ENCODE measurements around the gene SRPX2.

Gene SRPX2, protein sequence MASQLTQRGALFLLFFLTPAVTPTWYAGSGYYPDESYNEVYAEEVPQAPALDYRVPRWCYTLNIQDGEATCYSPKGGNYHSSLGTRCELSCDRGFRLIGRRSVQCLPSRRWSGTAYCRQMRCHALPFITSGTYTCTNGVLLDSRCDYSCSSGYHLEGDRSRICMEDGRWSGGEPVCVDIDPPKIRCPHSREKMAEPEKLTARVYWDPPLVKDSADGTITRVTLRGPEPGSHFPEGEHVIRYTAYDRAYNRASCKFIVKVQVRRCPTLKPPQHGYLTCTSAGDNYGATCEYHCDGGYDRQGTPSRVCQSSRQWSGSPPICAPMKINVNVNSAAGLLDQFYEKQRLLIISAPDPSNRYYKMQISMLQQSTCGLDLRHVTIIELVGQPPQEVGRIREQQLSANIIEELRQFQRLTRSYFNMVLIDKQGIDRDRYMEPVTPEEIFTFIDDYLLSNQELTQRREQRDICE

DNA sequence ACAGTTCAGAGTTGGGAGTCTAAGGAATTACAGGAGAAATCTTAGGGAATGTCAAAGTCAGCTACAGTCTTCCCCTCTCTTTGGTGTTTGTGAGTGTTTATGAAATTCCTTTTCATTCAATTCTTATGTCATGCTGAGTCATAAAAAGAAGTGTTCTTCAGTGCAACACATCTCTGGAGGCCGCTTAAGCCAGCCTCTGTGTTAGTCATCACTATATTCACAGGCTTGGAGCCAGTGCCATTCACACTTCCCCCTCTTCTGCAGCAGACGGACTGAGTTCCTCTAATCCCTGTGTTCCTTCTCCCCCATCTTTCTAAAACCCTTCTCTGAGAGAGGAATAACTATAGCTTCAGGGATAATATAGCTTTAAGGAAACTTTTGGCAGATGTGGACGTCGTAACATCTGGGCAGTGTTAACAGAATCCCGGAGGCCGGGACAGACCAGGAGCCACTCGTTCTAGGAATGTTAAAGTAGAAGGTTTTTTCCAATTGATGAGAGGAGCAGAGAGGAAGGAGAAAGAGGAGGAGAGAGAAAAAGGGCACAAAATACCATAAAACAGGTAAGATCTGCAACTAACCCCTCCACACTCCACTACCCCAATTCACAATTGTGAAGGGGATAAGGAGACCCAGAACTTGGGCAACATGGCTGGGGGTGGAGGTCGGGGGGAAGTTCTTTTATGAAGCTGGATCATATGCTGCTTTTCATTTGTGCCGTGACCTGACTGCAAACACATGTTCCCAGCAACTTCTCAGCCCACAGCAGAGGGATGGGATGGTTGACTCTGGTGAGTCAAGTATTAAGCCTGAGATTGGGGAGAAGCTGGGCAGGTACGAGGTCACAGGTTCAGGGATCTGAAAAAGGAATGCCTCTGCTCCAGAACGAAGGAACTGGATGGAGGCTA lies at the start of gene SRPX2:
Gene SRPX2, plus strand, starts transcription at position 244 of the 905 bp plus-strand sequence. CDS start 2,124 bp downstream, outside the sequence.
- DNase-seq = no peak

DNA sequence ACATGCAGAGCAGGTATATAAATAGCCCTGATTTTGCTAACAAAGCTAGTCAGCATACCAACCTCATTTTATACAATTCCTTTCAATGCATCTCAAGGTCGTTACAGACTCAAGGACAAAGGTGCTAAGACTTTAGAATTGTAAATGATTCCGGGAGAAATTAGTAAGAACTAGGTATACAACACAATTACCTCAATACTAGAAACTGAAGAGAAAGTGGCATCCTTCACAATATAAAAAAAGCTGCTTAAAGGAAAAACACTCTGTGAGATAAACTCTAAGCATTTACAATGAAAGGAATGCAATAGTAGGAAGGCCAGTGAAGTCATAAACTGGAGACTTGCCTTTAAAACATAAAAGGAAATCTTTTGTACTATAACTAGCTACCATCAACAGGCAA lies 47.4 kb upstream of the SRPX2 start:
- no peak for DNase-seq

DNA sequence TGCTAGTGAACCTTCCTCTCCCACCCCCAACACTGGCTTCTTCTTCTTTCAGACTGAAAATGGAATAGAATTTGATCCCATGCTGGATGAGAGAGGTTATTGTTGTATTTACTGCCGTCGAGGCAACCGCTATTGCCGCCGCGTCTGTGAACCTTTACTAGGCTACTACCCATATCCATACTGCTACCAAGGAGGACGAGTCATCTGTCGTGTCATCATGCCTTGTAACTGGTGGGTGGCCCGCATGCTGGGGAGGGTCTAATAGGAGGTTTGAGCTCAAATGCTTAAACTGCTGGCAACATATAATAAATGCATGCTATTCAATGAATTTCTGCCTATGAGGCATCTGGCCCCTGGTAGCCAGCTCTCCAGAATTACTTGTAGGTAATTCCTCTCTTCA lies 44.5 kb upstream of the SRPX2 start:
- no peak for DNase-seq

DNA sequence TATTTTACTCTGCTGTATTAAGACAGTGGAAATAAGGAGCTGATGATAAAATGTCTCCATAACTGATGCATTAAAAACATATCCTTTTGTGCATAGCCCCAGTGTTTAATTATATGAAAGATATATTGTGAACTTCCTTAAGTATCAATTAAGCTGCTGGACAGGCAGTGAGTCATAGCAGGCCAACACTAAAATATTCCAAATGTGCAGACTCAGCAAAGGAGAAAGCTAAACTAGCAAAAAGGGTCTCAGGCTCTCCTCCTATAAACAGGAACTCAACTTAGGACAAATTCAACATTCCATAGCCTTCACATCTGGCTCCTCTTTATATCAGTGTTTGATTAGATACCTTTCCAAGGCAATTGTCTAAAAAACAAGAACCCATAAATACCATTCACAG lies 43.7 kb upstream of the SRPX2 start:
- DNase-seq = no peak

DNA sequence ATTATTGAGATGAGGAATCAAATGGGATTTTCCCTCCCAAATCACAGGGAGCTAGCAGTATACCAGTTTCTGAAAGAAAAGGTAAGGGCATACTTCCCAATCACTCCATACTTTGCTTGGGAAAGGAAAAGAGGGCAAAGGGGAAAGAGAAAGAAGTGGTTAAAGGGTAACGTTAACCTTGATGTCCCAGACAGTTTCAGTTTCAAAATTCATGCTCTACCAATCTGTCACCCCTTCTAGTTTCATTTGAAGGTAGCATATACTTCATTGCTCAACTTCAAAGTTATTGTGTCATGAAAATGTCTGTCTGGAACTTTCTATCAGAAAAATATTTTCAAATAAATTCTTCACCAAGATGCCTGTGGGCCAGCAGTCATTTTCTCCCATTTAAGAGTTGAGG lies 43.2 kb upstream of the SRPX2 start:
- no peak for DNase-seq

DNA sequence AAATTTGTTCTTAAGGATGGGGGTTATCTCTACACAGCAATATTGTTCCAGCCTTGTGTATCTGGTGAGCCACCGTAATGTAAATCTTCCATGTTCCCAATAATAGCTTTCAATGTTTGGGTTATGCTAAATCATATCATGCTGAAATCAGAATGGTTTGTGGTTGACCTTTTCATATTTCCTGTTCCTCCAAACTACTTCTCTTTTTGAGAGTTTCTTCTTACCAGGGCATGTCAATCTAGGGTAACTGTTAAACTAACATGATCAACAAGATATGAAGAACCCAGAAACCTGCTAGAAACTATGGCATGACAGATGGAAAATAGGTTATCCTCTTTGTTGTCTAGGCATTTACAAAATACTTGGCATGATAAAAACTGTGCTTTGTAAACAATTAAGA lies 37.2 kb upstream of the SRPX2 start:
- no peak for DNase-seq

DNA sequence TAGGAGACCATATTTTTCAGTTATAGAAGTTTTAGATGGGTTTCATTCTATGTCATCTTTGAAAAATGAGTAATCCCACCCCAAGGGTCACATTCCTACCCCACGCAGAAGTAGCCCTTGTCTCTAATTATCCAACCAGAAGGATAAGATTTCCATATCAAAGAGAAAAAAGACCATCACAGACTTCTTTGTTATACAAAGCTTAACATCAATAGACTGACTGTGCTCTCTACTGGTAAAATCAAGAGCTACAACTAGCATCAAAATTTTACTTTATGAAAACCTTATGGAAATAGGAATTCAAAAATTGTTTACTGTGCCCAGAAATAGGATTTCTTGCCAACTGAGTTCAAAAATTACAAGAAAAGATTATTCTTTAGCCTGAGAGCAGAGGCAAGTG lies 34.4 kb upstream of the SRPX2 start:
- DNase-seq = no peak

DNA sequence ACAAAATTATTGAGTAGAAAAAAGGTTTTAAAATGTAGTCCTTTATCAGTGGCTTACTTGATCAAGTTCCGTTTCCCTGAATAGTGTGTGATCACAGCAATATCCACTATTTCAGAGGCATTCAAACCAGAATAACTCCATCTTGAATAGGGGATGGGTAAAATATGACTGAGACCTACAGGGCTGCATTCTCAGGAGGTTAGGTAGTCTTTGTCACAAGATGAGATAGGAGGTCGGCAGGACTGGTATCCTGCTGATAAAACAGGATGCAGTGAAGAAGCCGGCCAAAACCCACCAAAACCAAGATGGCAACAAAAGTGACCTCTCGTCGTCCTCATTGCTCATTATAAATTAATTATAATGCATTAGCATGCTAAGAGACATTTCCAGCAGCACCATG lies 32.0 kb upstream of the SRPX2 start:
- DNase-seq = no peak

DNA sequence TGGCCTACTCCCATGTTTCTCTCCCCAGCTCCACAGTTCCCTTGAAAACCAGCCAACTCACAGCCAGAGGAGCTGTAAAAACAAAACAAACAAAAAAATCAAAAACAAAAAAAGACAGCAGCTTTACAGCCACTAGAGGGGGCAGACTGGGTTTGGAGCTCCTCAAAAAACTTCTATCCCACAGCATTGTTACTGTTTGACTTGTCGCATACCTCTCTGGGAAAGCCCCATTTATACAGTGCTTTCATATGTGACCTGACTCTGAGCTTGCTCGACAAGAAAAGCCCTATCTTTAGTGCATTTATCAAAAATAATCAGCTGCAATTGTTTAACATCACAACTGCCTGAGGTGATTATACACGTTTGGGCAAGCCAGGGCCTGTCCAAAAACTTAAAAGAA lies 29.0 kb upstream of the SRPX2 start:
- DNase-seq = peak; percentile 4

DNA sequence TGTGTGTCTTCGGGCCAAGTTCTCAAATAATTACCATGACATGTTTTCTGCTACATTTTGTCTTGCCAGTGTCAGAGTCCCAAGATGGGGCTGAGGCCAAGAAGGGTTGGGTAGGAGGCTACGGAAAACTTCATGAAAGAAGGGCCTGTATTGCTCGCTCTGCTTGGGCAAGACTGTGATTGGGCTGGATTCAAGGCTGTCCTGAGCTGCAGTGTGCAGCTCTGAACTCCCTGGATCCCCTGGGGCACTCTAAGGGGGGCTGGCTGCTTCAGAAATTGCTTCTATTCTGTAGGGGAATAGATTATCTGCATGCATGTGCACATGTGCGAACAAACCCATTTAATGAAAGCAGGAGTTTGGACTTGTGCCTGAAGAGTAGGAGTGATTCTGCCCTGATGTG lies 21.0 kb upstream of the SRPX2 start:
- DNase-seq = no peak

DNA sequence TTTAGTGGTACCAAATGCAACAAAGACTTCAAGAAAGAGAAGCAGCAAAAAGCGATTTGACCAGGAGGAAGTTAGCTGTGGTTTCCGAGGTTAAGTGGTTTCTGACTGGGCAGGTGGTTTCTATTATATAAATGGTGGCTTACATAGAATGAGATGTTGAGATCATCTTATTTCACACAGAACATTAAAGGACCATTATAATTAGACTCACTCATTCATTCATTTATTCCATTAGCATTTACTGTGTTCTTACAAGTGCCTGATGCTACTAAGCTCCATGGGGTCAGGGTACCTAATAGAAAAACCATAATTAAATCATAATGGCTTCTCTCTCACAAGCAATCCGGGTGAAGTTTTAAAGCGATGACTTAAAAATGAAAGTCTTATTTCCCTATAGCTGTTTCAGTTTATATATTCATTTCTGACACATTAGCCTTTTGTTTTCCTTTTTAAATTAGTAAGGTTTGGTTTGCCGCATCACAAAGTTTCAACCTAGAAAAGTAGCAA lies 18.0 kb upstream of the SRPX2 start:
- no peak for DNase-seq

DNA sequence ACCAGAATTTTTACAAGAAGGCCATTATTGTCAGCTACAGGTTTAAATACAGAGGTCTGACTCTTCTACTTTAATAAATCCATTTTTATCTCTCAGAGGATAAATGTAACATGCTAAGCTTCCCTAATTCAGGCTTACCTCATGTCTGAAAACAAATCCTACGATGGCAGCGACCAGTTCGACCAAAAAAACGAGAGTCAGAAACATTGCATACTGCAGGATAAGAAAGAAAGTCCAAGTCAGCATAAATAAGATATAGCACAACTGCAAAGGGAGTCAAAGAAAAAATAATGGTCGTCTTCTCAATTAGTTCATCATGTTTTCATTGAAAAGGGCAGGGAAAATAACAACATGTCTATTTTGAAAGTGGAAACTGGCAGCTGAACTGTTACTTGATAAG lies 9.0 kb upstream of the SRPX2 start:
- no peak for DNase-seq

DNA sequence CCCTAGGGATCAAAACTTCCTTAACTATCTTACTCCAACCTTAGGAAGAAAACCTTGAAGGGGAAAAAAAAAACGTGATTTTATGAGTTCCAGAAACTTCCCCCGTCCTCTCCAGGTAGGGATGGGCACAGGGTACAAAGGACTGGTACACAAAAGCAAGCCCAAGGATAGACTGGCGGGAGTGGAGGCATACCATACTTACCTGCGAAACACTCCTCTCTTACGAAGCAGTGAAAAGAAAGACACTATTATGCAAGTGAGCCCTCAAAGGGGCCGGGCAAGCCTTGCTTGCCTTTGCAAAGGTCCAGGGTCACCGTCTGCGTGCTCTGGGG lies 8.0 kb upstream of the SRPX2 start:
- no peak for DNase-seq

DNA sequence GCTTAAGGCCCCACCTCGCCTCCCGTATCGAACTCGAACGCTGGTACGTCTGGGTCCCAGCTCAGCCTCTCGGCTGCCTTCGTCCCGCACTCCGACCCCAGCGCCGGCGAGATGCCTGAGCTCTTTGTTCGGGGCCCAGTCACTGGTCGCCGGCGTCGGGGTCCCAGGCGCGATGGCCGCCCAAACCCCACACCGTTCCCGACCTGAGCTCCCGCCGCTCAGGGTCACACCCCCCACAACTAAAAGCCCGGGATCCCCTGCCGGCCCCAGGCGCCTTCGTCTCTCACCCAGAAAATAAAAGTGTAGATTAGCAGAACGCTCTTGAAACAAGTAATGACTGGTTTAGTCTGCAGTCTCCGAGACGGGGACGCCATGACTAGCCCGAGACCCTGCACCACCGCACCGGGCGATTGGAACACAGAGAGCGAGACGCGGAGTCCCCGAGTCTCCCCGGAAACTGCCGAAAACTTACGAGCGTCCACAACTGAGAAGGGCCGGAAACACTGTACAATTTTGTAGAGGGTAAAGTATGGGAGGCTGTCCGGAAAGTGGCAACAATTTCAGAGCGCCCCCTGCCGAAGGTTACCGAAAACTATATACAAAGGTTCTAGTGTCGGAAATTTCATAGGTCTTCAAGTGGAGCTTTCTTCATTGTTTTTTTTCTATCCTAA lies 7.5 kb upstream of the SRPX2 start, which contains the start of gene TSPAN6:
Gene TSPAN6, minus strand, starts transcription at position 486 of the 671 bp plus-strand sequence. Its CDS starts 112 bp downstream, at position 374.
- peak; percentile 88 for DNase-seq

DNA sequence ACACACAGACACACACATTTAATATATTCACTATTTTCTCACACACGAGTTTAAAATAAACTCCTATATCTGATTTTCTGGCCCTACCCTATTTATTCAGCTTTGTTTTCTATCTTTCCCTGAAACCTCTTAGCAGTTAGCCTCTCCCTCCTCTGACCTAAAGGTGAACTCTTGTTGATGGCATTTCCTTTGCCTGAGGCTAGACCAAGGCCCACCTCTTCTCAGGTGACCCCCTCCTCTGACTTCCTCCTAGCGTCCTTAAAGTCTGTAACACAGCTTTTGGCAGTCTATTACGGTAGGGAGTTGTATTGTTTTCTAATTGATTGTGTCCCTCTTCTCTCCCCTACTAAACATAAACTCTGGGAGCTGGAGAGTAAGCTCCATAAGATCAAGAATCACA lies 1.7 kb upstream of the SRPX2 start:
- no peak for DNase-seq

DNA sequence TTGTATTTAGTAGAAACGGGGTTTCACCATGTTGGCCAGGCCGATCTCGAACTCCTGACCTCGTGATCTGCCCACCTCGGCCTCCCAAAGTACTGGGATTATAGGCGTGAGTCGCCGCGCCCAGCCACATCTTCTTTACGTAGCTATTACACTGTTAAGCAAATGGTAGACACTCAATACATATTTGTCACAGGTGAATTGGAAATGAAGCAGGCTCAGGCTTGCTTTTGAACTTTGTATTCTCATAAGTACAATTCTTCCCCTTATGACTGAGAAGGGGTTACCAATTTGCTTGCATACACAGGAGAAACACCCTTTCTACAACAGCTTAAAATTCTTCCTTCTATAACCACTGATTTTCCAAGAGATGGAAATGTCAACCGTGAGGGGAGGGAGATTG lies 787 bp upstream of the SRPX2 start:
- no peak for DNase-seq

DNA sequence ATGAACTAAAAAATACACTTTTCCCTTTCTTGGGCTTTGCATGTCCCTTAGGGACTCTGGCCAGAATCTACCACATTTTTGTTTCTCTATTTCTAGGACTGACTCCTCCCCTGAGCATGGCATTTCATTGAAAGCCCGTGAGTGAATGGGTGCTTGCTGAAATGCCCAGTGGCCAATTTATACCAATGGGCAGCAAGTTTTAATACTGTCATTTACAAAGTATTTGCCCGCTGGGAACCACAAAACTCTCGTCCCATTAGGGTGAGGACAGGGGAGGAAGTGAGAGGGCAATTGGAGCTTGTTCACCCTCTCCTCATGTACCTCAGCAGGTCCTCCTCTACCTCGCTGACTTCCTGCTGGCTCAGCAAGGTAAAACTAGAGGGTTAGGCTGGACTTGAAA lies 1.1 kb downstream of the SRPX2 start:
- no peak for DNase-seq

DNA sequence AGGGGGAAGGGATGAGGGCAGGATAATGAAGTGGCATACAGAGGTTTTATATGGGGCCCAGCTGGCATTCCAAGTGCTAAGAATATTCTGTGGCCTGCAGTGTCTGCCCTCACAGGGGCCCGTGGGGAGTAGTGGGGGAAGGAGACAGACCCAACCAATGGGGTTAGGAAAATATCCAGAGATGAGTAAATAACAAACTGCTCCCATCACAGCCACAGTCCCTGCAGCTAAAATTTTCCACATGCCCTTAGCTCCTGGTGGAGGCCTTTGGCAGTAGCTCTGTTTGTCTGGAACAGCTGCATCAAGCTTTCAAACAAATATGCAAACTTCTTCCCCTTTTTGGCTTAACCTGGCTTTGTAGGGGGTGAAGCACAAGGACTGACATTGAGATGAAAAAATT lies 3.1 kb downstream of the SRPX2 start:
- DNase-seq = no peak

DNA sequence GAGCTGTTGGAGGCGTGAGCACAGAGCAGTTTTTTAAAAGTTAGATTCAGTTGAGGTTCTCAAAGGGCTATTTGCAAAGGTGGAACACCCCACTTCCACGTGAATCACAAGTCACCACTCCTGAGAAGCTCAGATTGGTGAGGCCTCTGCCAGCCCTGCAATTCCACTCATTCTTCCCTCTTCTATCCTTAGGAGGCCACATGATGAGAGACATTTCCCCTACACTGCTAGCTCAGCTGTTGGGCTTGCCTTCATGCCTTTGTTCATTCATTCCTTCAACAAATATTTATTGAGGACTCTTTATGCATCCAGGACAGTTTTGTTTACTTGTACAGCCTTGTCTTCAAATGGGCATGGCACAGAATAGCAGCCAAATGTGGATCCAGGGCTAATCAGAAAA lies 3.7 kb downstream of the SRPX2 start:
- peak; percentile 16 for DNase-seq

DNA sequence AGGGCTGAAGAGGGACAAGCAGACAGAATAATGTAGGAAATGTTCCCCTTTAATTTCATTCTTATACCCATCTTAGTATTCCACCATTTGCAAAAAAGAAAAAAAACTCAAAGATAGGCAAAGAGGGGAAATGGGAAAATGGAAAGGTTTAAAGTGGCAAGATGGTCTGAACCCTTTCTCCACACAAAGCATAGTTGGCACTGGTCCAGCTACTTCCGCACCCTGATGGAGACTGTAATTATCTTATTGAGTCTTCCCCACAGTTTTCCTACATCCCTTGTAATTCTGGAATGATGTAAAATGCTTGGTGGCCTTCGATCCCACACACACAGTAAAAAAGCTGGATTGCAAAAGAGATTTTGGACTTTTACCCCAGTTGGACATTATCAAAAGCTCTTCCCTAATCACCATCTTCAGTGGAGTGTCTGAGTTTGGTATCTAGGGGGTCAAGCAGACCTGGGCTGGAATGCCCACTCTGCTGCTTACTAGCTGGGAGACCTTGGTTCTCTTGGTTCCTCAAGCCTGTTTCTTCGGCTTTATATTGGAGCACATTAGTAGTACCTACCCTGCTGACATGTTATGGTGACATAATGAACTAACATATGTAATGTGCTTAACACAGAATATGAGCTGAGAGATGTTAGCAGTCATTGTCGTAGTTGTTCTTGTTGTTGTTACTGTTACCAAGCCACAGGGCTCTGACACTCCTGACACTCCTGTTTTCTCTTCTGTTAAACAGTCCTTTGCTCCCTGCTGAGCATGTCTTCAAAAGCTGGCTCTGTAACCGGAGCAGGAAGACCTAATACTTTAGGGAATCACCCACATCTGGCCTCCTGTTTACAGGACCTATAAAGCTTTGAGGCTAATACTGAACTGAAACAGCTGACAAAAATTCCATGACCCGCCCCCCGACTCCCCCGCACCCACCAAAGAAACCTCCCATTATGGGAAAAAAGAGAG lies 4.7 kb downstream of the SRPX2 start:
- DNase-seq = peak; percentile 34

DNA sequence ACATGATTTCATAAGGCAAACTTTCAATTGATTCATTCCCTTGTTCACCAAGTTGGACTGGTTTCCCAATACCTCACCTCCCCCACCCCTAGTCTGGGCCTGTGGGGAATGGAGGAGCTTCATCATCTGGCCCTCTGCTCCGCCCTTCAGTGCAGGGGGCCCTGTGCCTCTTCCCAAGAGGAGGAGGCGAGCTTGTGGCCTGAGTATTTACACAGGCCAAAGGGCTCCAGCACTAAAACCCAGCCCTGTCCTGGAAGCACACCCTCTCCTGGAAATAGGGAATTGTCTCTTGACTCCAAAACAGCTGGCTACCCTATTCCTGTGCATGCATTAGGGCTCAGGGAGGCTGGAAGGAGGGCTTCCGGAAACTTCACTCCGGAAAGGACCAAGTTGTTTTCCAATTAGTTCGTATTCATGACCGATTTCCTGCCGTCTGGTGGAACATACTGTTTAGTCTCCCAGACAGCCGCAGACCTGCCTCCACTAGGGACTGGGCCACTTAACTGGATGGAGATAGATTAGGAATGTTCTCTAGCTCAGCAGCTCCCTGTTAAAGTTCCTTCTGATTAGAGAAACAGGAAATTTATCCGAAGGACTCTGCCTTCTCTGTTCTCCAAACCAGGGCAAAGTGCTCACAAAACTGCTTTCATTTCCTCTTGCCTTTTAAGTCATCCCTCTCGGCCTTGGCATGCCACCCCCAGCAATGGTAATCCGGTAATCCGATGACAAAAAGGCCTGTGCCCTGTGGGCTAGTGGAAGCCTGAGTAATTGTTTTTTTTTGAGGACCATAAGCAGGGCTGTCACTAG lies 5.8 kb downstream of the SRPX2 start:
- no peak for DNase-seq

All from NCI-H146 (cell line).